Body of pancreas (tissue), 4 donors: ENCODE data around the gene CSMD2. TPM values are rescaled to one million over a fixed set of nuclear protein-coding genes. Genes with fewer than 3 reads are reported as not detected.

Experiments used
- ATAC-seq: fragments of 150-250 bp; one replicate; pipeline ENCODE4 v1.9.1; 2016
- DNase-seq, 4 donors: peaks; one replicate each; pipeline ENCODE4 v3.0.0-alpha.2; 2019
- H3K27ac ChIP-seq, 4 donors: fragments of 200-600 bp; sonication (generic); 1 replicate in 3 of 4; 2 replicates in 1 of 4; pipeline versions ENCODE4 v1.5.1 to v1.6.1; 2016 to 2019; ENCODE audit warnings: mild to moderate bottlenecking in 1 of 4, mixed read lengths in 1 of 4, moderate library complexity in 1 of 4
- H3K27me3 ChIP-seq, 2 donors: fragments of 200-600 bp; sonication (generic); one replicate each; pipeline ENCODE4 v1.6.0; 2016; ENCODE audit warnings: mild to moderate bottlenecking in 1 of 2
- H3K36me3 ChIP-seq, 2 donors: fragments of 200-600 bp; sonication (generic); replicated peaks in 1 of 2; 2 replicates each; pipeline ENCODE4 v1.5.1; 2016; ENCODE audit warnings: low read depth in 2 of 2; ENCODE audit not compliant: insufficient read depth in 1 of 2
- H3K4me1 ChIP-seq: fragments of 200-600 bp; sonication (generic); one replicate; pipeline ENCODE4 v1.6.0; 2016
- H3K4me3 ChIP-seq, 2 donors: fragments of 200-600 bp; sonication (generic); 1 replicate in 1 of 2; 2 replicates in 1 of 2; pipeline ENCODE4 v1.5.1; 2016 to 2019
- H3K9me3 ChIP-seq, 3 donors: fragments of 200-600 bp; sonication (generic); 1 replicate in 2 of 3; 2 replicates in 1 of 3; pipeline ENCODE4 v1.5.1; 2016
- POLR2A ChIP-seq, 3 donors: fragments of 450-650 bp; IDR thresholded peaks; one replicate each; pipeline ENCODE4 v1.6.1; 2016; ENCODE audit warnings: antibody characterized with exemption in 3 of 3, mild to moderate bottlenecking in 2 of 3
- WGBS, 2 donors: methylation state at CpG; one replicate each; pipeline ENCODE4 v1.1.5; 2017; 5-methylcytosine and 5-hydroxymethylcytosine counted together
- intact Hi-C: fragments of 100-400 bp; cut with DNase I; formaldehyde crosslinking; loops from one replicate; pipeline ENCODE4 v1.15.1; 2023
- total RNA-seq, 2 donors: library from RNA; depleted of rRNA; stranded (reverse); fragments of >200 nt; gene quantifications; one replicate each; pipeline ENCODE4 v1.1.0, GENCODE V29; 2016
- TF ChIP-seq, protein P1 (sequence below), 7 experiments: fragments of 450-650 bp in 4 of 7; fragments of 200-600 bp in 3 of 7; sonication (generic) in 3 of 7; IDR thresholded peaks; one replicate each; pipeline ENCODE4 v1.5.1; 2016 to 2019; ENCODE audit warnings: antibody characterized with exemption in 7 of 7

The CSMD2 gene
- total RNA-seq, 2 donors from 2014 or later = 0.26 to 0.33 TPM

GRCh38 chr1:33541966-33542365 lies 623.1 kb downstream of the CSMD2 start:
- intact Hi-C loops = no loop called here
- H3K27ac ChIP-seq = no peak overlapping the region
- no peaks in the 10 kb centered on the region for H3K9me3 ChIP-seq
- no peak overlapping the region for H3K4me3 ChIP-seq
- DNase-seq = no peak
- H3K4me1 ChIP-seq = no peaks in the 10 kb centered on the region
- H3K27me3 ChIP-seq = no peaks in the 10 kb centered on the region
- ATAC-seq = no peak
- WGBS, 2 donors = 91% methylated on average over 6 of the region's 6 CpGs
- TF ChIP-seq, protein P1, sequence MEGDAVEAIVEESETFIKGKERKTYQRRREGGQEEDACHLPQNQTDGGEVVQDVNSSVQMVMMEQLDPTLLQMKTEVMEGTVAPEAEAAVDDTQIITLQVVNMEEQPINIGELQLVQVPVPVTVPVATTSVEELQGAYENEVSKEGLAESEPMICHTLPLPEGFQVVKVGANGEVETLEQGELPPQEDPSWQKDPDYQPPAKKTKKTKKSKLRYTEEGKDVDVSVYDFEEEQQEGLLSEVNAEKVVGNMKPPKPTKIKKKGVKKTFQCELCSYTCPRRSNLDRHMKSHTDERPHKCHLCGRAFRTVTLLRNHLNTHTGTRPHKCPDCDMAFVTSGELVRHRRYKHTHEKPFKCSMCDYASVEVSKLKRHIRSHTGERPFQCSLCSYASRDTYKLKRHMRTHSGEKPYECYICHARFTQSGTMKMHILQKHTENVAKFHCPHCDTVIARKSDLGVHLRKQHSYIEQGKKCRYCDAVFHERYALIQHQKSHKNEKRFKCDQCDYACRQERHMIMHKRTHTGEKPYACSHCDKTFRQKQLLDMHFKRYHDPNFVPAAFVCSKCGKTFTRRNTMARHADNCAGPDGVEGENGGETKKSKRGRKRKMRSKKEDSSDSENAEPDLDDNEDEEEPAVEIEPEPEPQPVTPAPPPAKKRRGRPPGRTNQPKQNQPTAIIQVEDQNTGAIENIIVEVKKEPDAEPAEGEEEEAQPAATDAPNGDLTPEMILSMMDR (IDR thresholded peaks at IDR 0.05) = no peak
- no peak for TF ChIP-seq POLR2A (IDR thresholded peaks at IDR 0.05)
- no peaks in the 10 kb centered on the region for H3K36me3 ChIP-seq

GRCh38 chr1:33537885-33538284 lies 627.1 kb downstream of the CSMD2 start:
- H3K9me3 ChIP-seq = no peaks in the 10 kb centered on the region
- intact Hi-C loops = no loop called here
- no peak for TF ChIP-seq POLR2A (IDR thresholded peaks at IDR 0.05)
- TF ChIP-seq, protein P1 (IDR thresholded peaks at IDR 0.05) = no peak
- no peaks in the 10 kb centered on the region for H3K27me3 ChIP-seq
- H3K36me3 ChIP-seq = no peaks in the 10 kb centered on the region
- DNase-seq = no peak
- 78 to 93% methylated on average over 5 of the region's 5 CpGs for WGBS, 2 donors
- no peaks in the 10 kb centered on the region for H3K4me1 ChIP-seq
- H3K4me3 ChIP-seq = no peak overlapping the region
- H3K27ac ChIP-seq = no peak overlapping the region
- ATAC-seq = no peak

GRCh38 chr1:33535334-33535733 lies 629.7 kb downstream of the CSMD2 start:
- H3K27me3 ChIP-seq = no peaks in the 10 kb centered on the region
- H3K9me3 ChIP-seq = no peaks in the 10 kb centered on the region
- no peaks in the 10 kb centered on the region for H3K4me1 ChIP-seq
- no peak overlapping the region for H3K4me3 ChIP-seq
- no peak for ATAC-seq
- H3K27ac ChIP-seq = no peak overlapping the region
- WGBS, 2 donors = 77 to 90% methylated on average over 2 of the region's 2 CpGs
- DNase-seq = no peak
- intact Hi-C loops = no loop called here
- no peaks in the 10 kb centered on the region for H3K36me3 ChIP-seq
- TF ChIP-seq, protein P1 (IDR thresholded peaks at IDR 0.05) = no peak
- TF ChIP-seq POLR2A (IDR thresholded peaks at IDR 0.05) = no peak

DNA sequence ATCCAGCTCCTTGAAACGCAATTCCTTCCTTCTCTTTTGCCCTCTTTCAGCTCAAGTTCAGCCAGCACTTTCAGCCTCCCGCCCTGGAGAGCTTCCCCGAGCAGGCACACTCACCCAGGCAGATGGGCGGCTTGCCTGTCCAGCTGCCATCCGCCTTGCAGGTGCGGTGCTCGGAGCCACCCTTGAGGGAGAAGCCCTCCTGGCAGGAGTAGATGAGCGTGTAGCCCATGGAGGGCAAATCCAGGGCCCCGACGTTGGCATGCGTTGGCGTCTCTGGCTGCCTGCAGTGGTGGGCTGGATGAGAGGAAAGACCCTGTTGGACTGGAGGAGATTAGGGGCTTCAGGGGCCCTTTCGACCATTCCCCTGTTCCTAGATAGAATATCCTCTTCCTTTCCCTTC lies 632.1 kb downstream of the CSMD2 start:
- no peaks in the 10 kb centered on the region for H3K4me1 ChIP-seq
- H3K27ac ChIP-seq = no peak overlapping the region
- ATAC-seq (no peak), DNase-seq (no peak)
- intact Hi-C loops = no loop called here
- 84 to 91% methylated on average over 13 of the region's 13 CpGs for WGBS, 2 donors
- H3K9me3 ChIP-seq = no peaks in the 10 kb centered on the region
- H3K27me3 ChIP-seq = no peaks in the 10 kb centered on the region
- no peaks in the 10 kb centered on the region for H3K36me3 ChIP-seq
- no peak overlapping the region for H3K4me3 ChIP-seq
- no peak for TF ChIP-seq POLR2A (IDR thresholded peaks at IDR 0.05)
- TF ChIP-seq, protein P1 (IDR thresholded peaks at IDR 0.05) = no peak

DNA sequence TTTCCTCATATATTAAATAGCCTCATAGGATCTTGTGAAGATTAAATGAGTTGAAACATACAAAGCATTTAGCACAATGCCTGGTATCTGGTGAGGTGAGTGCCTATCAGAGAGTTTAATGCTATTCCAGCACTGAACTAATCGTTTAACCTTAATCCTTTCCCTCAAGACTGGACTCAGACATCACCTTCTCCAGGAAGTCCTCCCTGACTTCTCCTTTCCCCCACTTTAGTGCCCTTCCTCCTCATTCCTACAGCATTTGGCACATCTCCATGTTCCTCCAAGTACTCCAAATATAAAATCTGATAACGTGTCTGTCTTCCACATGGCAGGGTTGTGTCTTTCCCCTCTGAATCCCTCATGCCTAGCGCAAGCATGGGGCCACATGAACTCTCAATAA lies 632.8 kb downstream of the CSMD2 start:
- no peaks in the 10 kb centered on the region for H3K9me3 ChIP-seq
- no peaks in the 10 kb centered on the region for H3K36me3 ChIP-seq
- no peak overlapping the region for H3K27ac ChIP-seq
- no peak for TF ChIP-seq POLR2A (IDR thresholded peaks at IDR 0.05)
- TF ChIP-seq, protein P1 (IDR thresholded peaks at IDR 0.05) = no peak
- ATAC-seq (no peak), DNase-seq (no peak)
- H3K4me3 ChIP-seq = no peak overlapping the region
- H3K27me3 ChIP-seq = no peaks in the 10 kb centered on the region
- WGBS, 2 donors = 70 to 77% methylated on average over 3 of the region's 3 CpGs
- intact Hi-C loops = no loop called here
- H3K4me1 ChIP-seq = no peaks in the 10 kb centered on the region
